GM11168 (cell line): ENCODE measurements around the gene RRP12.

Experiments
- in situ Hi-C: fragments of 300-500 bp; cut with MboI; formaldehyde crosslinking; loops from one replicate; pipeline ENCODE4 v1.12.0; 2022; ENCODE audit warnings: low sequenced_read_pairs; ENCODE audit not compliant: unreplicated experiment

The RRP12 gene

DNA sequence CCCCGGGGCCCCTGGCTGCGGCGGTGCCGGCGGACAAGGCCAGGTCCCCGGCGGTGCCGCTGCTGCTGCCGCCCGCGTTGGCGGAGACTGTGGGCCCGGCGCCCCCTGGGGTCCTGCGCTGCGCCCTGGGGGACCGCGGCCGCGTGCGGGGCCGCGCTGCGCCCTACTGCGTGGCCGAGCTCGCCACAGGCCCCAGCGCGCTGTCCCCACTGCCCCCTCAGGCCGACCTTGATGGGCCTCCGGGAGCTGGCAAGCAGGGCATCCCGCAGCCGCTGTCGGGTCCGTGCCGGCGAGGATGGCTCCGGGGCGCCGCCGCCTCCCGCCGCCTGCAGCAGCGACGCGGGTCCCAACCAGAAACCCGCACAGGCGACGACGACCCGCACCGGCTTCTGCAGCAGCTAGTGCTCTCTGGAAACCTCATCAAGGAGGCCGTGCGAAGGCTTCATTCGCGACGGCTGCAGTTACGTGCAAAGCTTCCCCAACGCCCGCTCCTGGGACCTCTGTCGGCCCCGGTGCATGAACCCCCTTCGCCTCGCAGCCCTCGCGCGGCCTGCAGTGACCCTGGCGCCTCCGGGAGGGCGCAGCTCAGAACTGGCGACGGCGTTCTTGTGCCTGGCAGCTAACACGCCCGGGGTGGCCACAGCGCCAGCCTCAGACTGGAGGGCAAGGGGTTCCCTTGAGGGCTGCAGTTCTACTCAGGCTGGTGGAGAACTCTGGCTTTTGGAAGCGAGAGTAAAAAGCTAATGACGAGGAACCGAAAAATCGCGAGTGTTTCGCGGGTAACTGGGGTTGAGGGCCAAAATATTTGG is 81.3 kb downstream of the RRP12 start:
- in situ Hi-C loops: no loop called here

GRCh38 chr10:97318772-97319651 is 82.1 kb downstream of the RRP12 start, which contains the start of gene FRAT1:
FRAT1 (plus strand) TSS chr10:97319271; CDS start chr10:97319454, 183 bp downstream.
- in situ Hi-C loops: no loop called here

DNA sequence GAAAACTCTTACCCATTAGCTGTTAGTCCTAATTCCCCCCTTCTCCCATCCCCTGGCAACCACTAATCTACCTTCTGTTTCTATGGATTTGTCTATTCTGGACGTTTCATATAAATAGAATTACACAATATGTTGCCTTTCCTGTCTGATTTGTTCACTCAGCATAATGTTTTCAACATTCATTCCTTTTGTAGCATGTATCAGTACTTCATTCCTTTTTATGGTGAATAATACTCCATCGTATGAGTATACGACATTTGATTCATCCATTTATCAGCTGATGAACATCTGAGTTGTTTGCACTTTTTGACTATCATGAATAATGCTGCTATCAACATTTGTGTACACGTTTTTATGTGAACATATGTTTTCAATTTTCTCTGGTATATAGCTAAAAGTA is 86.5 kb downstream of the RRP12 start:
- in situ Hi-C loops: no loop called here

- in situ Hi-C loops: no loop called here
Observed at GRCh38 chr10:97312897-97313296, 88.2 kb downstream of the RRP12 start.

- in situ Hi-C loops: no loop called here
Observed at GRCh38 chr10:97311111-97311626, 90.0 kb downstream of the RRP12 start.

GRCh38 chr10:97307866-97308780 is 93.0 kb downstream of the RRP12 start:
- in situ Hi-C loops: no loop called here

DNA sequence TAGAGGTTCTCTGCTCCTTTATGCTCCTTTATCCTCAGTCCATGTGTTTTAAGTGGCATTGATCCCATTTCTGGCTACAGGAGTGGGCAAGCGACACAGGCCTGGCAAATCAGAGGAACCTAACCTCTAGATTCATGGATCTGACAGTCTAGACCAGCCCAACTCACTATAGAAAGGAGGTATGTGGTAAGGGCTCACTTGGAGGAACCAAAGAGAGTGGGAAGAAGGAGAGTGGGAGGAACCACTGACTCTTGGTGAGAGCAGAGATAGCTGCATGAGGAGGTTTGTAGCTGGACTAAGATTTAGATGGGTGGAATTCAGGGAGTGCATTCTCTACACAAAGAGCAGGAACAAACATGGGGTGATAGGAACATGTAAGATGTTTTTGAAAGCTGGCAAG is 93.7 kb downstream of the RRP12 start:
- in situ Hi-C loops: no loop called here
